PFSK-1 (cell line): ENCODE results near the gene OSBPL8.

Experiments
- POLR2AphosphoS5 ChIP-seq: IDR thresholded peaks from 2 replicates; pipeline ENCODE4 v1.6.1; 2012; ENCODE audit warnings: low read depth, mild to moderate bottlenecking, control low read depth, low read length, moderate library complexity
- TAF1 ChIP-seq: IDR thresholded peaks from 2 replicates; pipeline ENCODE4 v1.6.1; 2012; ENCODE audit warnings: low read length, control low read depth, borderline replicate concordance; ENCODE audit not compliant: insufficient read depth
- TF ChIP-seq, protein P1 (sequence below), 2 experiments: IDR thresholded peaks; 2 replicates each; pipeline versions ENCODE4 v1.6.1 to v1.8.0; 2011 to 2012; ENCODE audit warnings: low read depth in 2 of 2, low read length in 2 of 2, control low read depth in 1 of 2, inconsistent platforms in 1 of 2, mild to moderate bottlenecking in 1 of 2, moderate library complexity in 1 of 2; ENCODE audit not compliant: insufficient read depth in 1 of 2

DNA sequence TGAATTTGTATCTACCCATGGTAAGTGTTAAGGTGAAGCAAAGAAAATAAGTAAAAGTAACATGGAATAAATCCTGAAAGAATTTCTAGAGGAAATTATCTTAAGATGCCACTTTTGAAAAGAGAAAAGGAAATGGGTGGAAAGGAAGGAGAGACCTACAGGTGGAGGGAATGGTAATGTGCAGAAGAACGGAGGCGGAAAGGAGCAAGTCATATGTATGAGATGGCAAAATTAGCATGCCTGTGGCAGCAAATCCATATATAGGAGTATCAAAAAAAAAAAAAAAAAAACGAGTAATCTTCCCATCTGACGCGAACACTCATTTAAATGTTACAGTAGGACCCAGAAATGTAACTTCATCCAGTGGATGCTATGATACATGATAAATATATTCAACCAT lies 23.0 kb downstream of the OSBPL8 start:
- TF ChIP-seq, protein P1, sequence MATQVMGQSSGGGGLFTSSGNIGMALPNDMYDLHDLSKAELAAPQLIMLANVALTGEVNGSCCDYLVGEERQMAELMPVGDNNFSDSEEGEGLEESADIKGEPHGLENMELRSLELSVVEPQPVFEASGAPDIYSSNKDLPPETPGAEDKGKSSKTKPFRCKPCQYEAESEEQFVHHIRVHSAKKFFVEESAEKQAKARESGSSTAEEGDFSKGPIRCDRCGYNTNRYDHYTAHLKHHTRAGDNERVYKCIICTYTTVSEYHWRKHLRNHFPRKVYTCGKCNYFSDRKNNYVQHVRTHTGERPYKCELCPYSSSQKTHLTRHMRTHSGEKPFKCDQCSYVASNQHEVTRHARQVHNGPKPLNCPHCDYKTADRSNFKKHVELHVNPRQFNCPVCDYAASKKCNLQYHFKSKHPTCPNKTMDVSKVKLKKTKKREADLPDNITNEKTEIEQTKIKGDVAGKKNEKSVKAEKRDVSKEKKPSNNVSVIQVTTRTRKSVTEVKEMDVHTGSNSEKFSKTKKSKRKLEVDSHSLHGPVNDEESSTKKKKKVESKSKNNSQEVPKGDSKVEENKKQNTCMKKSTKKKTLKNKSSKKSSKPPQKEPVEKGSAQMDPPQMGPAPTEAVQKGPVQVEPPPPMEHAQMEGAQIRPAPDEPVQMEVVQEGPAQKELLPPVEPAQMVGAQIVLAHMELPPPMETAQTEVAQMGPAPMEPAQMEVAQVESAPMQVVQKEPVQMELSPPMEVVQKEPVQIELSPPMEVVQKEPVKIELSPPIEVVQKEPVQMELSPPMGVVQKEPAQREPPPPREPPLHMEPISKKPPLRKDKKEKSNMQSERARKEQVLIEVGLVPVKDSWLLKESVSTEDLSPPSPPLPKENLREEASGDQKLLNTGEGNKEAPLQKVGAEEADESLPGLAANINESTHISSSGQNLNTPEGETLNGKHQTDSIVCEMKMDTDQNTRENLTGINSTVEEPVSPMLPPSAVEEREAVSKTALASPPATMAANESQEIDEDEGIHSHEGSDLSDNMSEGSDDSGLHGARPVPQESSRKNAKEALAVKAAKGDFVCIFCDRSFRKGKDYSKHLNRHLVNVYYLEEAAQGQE (IDR thresholded peaks at IDR 0.05; ENCODE audit: insufficient read depth in 1 of 2, low read depth in 2 of 2, low read length in 2 of 2) = no peak
- no peak for TF ChIP-seq POLR2AphosphoS5
- TF ChIP-seq TAF1 = no peak
